ENCODE data around the gene TAS1R2. TPM values are rescaled to one million over a fixed set of nuclear protein-coding genes. Genes with fewer than 3 reads are reported as not detected.

The TAS1R2 gene
- total and polyA plus RNA-seq, 2 experiments from 2014 or later: not detected

DNA sequence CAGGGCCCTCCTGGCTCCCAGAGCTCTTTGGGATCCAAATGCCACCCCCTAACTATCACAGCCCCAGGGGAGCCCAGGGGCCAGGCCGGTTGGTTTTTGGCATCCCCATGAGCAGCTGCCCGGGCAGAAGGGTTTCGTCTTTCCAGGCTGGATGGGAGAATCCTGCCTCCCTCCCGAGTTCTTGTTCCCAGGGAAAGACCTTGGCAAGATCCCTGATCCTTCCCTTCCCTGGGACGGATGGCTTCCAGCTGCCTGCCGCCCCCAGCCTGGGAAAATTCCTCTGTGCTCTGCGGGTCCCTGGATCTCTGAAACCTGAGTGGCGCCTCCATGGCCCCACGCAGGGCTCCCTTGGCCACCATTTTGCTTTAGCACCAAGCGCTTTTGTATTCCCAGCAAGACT lies 55.6 kb downstream of the TAS1R2 start (continued):
- TF ChIP-seq, protein P1, sequence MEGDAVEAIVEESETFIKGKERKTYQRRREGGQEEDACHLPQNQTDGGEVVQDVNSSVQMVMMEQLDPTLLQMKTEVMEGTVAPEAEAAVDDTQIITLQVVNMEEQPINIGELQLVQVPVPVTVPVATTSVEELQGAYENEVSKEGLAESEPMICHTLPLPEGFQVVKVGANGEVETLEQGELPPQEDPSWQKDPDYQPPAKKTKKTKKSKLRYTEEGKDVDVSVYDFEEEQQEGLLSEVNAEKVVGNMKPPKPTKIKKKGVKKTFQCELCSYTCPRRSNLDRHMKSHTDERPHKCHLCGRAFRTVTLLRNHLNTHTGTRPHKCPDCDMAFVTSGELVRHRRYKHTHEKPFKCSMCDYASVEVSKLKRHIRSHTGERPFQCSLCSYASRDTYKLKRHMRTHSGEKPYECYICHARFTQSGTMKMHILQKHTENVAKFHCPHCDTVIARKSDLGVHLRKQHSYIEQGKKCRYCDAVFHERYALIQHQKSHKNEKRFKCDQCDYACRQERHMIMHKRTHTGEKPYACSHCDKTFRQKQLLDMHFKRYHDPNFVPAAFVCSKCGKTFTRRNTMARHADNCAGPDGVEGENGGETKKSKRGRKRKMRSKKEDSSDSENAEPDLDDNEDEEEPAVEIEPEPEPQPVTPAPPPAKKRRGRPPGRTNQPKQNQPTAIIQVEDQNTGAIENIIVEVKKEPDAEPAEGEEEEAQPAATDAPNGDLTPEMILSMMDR (conservative IDR thresholded peaks at IDR 0.05; ENCODE audit: low read depth in 2 of 2): no peak
- TF ChIP-seq NANOG (IDR thresholded peaks at IDR 0.05; ENCODE audit: borderline replicate concordance): no peak
- TF ChIP-seq, protein P2, sequence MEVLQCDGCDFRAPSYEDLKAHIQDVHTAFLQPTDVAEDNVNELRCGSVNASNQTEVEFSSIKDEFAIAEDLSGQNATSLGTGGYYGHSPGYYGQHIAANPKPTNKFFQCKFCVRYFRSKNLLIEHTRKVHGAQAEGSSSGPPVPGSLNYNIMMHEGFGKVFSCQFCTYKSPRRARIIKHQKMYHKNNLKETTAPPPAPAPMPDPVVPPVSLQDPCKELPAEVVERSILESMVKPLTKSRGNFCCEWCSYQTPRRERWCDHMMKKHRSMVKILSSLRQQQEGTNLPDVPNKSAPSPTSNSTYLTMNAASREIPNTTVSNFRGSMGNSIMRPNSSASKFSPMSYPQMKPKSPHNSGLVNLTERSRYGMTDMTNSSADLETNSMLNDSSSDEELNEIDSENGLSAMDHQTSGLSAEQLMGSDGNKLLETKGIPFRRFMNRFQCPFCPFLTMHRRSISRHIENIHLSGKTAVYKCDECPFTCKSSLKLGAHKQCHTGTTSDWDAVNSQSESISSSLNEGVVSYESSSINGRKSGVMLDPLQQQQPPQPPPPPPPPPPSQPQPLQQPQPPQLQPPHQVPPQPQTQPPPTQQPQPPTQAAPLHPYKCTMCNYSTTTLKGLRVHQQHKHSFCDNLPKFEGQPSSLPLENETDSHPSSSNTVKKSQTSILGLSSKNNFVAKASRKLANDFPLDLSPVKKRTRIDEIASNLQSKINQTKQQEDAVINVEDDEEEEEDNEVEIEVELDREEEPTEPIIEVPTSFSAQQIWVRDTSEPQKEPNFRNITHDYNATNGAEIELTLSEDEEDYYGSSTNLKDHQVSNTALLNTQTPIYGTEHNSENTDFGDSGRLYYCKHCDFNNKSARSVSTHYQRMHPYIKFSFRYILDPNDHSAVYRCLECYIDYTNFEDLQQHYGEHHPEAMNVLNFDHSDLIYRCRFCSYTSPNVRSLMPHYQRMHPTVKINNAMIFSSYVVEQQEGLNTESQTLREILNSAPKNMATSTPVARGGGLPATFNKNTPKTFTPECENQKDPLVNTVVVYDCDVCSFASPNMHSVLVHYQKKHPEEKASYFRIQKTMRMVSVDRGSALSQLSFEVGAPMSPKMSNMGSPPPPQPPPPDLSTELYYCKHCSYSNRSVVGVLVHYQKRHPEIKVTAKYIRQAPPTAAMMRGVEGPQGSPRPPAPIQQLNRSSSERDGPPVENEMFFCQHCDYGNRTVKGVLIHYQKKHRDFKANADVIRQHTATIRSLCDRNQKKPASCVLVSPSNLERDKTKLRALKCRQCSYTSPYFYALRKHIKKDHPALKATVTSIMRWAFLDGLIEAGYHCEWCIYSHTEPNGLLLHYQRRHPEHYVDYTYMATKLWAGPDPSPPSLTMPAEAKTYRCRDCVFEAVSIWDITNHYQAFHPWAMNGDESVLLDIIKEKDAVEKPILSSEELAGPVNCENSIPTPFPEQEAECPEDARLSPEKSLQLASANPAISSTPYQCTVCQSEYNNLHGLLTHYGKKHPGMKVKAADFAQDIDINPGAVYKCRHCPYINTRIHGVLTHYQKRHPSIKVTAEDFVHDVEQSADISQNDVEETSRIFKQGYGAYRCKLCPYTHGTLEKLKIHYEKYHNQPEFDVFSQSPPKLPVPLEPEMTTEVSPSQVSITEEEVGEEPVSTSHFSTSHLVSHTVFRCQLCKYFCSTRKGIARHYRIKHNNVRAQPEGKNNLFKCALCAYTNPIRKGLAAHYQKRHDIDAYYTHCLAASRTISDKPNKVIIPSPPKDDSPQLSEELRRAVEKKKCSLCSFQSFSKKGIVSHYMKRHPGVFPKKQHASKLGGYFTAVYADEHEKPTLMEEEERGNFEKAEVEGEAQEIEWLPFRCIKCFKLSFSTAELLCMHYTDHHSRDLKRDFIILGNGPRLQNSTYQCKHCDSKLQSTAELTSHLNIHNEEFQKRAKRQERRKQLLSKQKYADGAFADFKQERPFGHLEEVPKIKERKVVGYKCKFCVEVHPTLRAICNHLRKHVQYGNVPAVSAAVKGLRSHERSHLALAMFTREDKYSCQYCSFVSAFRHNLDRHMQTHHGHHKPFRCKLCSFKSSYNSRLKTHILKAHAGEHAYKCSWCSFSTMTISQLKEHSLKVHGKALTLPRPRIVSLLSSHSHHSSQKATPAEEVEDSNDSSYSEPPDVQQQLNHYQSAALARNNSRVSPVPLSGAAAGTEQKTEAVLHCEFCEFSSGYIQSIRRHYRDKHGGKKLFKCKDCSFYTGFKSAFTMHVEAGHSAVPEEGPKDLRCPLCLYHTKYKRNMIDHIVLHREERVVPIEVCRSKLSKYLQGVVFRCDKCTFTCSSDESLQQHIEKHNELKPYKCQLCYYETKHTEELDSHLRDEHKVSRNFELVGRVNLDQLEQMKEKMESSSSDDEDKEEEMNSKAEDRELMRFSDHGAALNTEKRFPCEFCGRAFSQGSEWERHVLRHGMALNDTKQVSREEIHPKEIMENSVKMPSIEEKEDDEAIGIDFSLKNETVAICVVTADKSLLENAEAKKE (CRISPR knock-in tag; IDR thresholded peaks at IDR 0.05): no peak
- TF ChIP-seq EZH2 (IDR thresholded peaks at IDR 0.05; ENCODE audit: low read depth, unreplicated experiment): no peak
- TF ChIP-seq POLR2AphosphoS5 (IDR thresholded peaks at IDR 0.05; ENCODE audit: low read depth): no peak

DNA sequence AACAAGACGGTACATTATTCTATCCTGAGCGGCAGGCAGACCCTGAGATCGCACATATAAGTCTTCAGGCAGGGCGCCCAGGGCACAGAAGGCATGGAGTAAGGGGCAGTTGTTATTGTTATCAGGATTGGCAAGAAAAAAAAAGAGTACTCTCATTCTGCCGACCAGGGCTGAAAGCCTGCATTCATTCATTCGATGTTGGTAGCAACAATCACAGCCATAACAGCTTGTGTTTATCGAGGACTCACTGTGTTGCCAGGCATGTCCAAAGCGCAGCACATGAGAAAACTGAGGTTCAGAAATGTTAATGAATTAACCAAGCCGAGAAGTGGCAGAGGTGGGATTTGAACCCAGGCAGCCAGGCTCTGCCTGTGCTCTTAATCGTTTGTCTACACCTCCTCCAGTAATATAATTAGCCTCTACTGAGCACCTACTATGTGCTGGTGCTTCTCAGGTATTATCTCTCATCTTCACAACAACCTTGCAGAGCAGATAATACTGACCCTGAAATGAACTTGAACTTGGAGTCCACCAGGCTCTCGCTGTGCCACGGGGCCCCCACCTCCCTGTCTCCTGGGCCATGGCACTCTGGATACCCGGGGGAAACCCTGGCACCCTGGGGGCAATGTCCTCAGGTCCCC lies 56.2 kb downstream of the TAS1R2 start:
- H3F3A ChIP-seq (replicated peaks; ENCODE audit: low read depth): no peaks in the 10 kb centered on the region
- Mint-ChIP-seq H3K9me3 (no peaks in the 10 kb centered on the region), H3K4me1 (peaks cover 3% of the 10 kb centered on the region; the same call in 1 of the 3 replicates), H3K36me3 (ENCODE audit: low read depth) (no peaks in the 10 kb centered on the region), H3K4me3 (no peak overlapping the region), H3K27ac (no peak overlapping the region), H3K27me3 (ENCODE audit: insufficient read depth, low read depth, poor library complexity) (peaks cover 8% of the 10 kb centered on the region)
- H3K27ac ChIP-seq (ENCODE audit: low read depth): no peak overlapping the region
- ATAC-seq (no peak), DNase-seq (ENCODE audit: low spot score) (no peak)
- H4K20me1 ChIP-seq (replicated peaks; ENCODE audit: insufficient read depth): no peaks in the 10 kb centered on the region
- 0 out of 2 replicates have a peak, but pooled peaks cover 3% of the 10 kb centered on the region for H3K9me2 ChIP-seq (ENCODE audit: insufficient read depth)
- H3K4me1 ChIP-seq (ENCODE audit: insufficient read depth): no peaks in the 10 kb centered on the region
- no peak overlapping the region for H3K4me2 ChIP-seq
- no peaks in the 10 kb centered on the region for H3K36me3 ChIP-seq (ENCODE audit: insufficient read depth)
- no peaks in the 10 kb centered on the region for H3K27me3 ChIP-seq (ENCODE audit: insufficient read depth)
- no peak overlapping the region for H2AFZ ChIP-seq
- H3K4me3 ChIP-seq: no peak overlapping the region
- no peaks in the 10 kb centered on the region for H3K79me2 ChIP-seq (replicated peaks; ENCODE audit: insufficient read depth)
- TF ChIP-seq, protein P3, sequence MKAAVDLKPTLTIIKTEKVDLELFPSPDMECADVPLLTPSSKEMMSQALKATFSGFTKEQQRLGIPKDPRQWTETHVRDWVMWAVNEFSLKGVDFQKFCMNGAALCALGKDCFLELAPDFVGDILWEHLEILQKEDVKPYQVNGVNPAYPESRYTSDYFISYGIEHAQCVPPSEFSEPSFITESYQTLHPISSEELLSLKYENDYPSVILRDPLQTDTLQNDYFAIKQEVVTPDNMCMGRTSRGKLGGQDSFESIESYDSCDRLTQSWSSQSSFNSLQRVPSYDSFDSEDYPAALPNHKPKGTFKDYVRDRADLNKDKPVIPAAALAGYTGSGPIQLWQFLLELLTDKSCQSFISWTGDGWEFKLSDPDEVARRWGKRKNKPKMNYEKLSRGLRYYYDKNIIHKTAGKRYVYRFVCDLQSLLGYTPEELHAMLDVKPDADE (IDR thresholded peaks at IDR 0.05): no peak
- no peak for TF ChIP-seq ZNF331 (CRISPR knock-in tag; IDR thresholded peaks at IDR 0.05; ENCODE audit: low read depth)
- no peak for TF ChIP-seq STAT1 (IDR thresholded peaks at IDR 0.05; ENCODE audit: unreplicated experiment)
- TF ChIP-seq POLR2AphosphoS5 (IDR thresholded peaks at IDR 0.05; ENCODE audit: low read depth): no peak
- TF ChIP-seq NANOG (IDR thresholded peaks at IDR 0.05; ENCODE audit: borderline replicate concordance): no peak
- no peak for TF ChIP-seq EZH2 (IDR thresholded peaks at IDR 0.05; ENCODE audit: low read depth, unreplicated experiment)
- no peak for TF ChIP-seq JUNB (IDR thresholded peaks at IDR 0.05; ENCODE audit: unreplicated experiment)
- no peak for TF ChIP-seq EZH2phosphoT487 (IDR thresholded peaks at IDR 0.05; ENCODE audit: unreplicated experiment)
- no peak for TF ChIP-seq CREB1 (CRISPR knock-in tag; IDR thresholded peaks at IDR 0.05; ENCODE audit: low read depth)
- TF ChIP-seq, protein P1 (conservative IDR thresholded peaks at IDR 0.05; ENCODE audit: low read depth in 2 of 2): no peak

All from GM23338 (cell line).